ENCODE data around the gene MRPS18C. TPM values are rescaled to one million over a fixed set of nuclear protein-coding genes. Genes with fewer than 3 reads are reported as not detected.

MRPS18C gene
- total and polyA plus RNA-seq, 2 of the 4 experiments (the other 2 are of a cell fraction), result 8.6 to 12.2 TPM

DNA sequence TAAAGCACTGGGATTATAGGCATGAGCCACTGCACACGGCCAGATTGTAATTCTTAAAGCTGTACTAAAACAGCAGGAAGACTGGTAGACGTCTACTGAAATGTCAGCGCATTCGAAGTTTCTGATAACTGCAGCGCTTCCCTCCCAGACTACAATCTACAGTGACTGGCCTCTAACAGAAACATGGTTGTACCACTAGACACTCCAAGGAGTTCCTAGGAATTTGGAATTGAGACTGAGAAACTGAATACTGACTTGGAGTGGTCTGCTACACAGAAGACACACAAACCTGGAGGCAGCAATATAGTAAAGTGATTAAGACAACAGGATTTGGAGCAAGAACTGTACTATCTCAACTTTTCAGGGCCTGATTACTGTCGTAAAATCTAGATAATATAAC lies 1.2 kb upstream of the MRPS18C start:
- peaks cover 10 to 32% of the 10 kb centered on the region in 2 experiments for H3K79me1 ChIP-seq (ENCODE audit: low read depth in 1 of 2, low read length in 2 of 2)
- peaks cover 6% of the 10 kb centered on the region for H3K36me3 ChIP-seq (ENCODE audit: control insufficient read depth, insufficient read depth, low read length)
- peak overlapping the region; percentile 30 to 87; a peak in 2 of 4 replicates for H4K8ac ChIP-seq (ENCODE audit: low read depth in 2 of 2, low read length in 2 of 2)
- no peak overlapping the region for H2AK5ac ChIP-seq (ENCODE audit: low read depth, low read length)
- H2AK9ac ChIP-seq (replicated peaks; ENCODE audit: low read depth, low read length, poor library complexity), result peak overlapping the region; percentile 82
- TF ChIP-seq MAFK (IDR thresholded peaks at IDR 0.05; ENCODE audit: low read depth, low read length), result no peak
- no peak for TF ChIP-seq POLR2A (IDR thresholded peaks at IDR 0.05; ENCODE audit: low read depth, low read length)
- WGBS, 2 experiments (ENCODE audit: extremely low coverage in 2 of 2, insufficient read length in 1 of 2), result no CpG with 5 or more reads among the region's 6 CpGs
- no peak overlapping the region for H2BK20ac ChIP-seq (ENCODE audit: low read depth, low read length)
- no peak overlapping the region for H2BK120ac ChIP-seq (ENCODE audit: low read depth, low read length)
- no peak overlapping the region for H4K91ac ChIP-seq (ENCODE audit: insufficient read depth, low read depth, low read length)
- no peaks in the 10 kb centered on the region for H4K20me1 ChIP-seq (ENCODE audit: insufficient read depth, low read length)
- H3K56ac ChIP-seq (ENCODE audit: extremely low read depth, insufficient read depth, low read length), result peak overlapping the region; percentile 76; the same call in 1 of the 2 replicates
- H4K5ac ChIP-seq (ENCODE audit: low read depth, low read length), result no peak overlapping the region
- no peaks in the 10 kb centered on the region for H3K9me3 ChIP-seq (ENCODE audit: control insufficient read depth, insufficient read depth, low read length)
- BruUV-seq (replicated peaks), result no TSS peak
- no peak overlapping the region for H2BK5ac ChIP-seq (ENCODE audit: low read depth, low read length, poor library complexity, severe bottlenecking)
- peak overlapping the region; percentile 28 for H2AFZ ChIP-seq (replicated peaks; ENCODE audit: low read length, poor library complexity)
- peak overlapping the region; percentile 74 for H3K4me2 ChIP-seq (ENCODE audit: low read depth, low read length)
- in situ Hi-C loops (cut with MboI; ENCODE audit: low sequenced_read_pairs) (loop anchor here (10.0 kb wide), 1 partner anchor 170 kb away; the partner anchor contains the start of gene COQ2), dilution Hi-C loops (cut with HindIII; ENCODE audit: low sequenced_read_pairs, unreplicated experiment) (no loop called here), intact Hi-C loops (cut with micrococcal nuclease) (loop anchor here (1.0 to 10.0 kb wide), 4 partner anchors 92 to 990 kb away; partner anchors contain the start of gene COQ2)
- no peaks in the 10 kb centered on the region for H3K4me1 ChIP-seq (ENCODE audit: control insufficient read depth, insufficient read depth, low read length)
- no peak overlapping the region; the same call in 1 of the 2 replicates for H3K27ac ChIP-seq (ENCODE audit: insufficient read depth, low read length)
- peak overlapping the region; percentile 86; the same call in 1 of the 2 replicates for H3K9ac ChIP-seq (ENCODE audit: low read depth, low read length)
- peak overlapping the region; percentile 86; the same call in 1 of the 2 replicates for H3K14ac ChIP-seq (replicated peaks; ENCODE audit: low read depth, low read length)
- ChIA-PET CTCF (interaction anchor here (1.3 to 1.4 kb wide), 2 partner anchors 9 to 93 kb away, joined by 4 to 6 read pairs; no protein-coding TSS in a partner anchor), POLR2A (ENCODE audit: unreplicated experiment) (no interaction called here)
- DNase-seq (peak; percentile 8), ATAC-seq (ENCODE audit: low read depth) (no peak)
- H3K18ac ChIP-seq (ENCODE audit: low read depth, low read length), result no peak overlapping the region
- H2BK15ac ChIP-seq (ENCODE audit: low read depth, low read length), result no peak overlapping the region
- H3K23ac ChIP-seq (ENCODE audit: low read depth, low read length), result peak overlapping the region; percentile 46
- no peaks in the 10 kb centered on the region for H3K27me3 ChIP-seq (ENCODE audit: control insufficient read depth, insufficient read depth, low read length)
- H3K9me1 ChIP-seq (ENCODE audit: insufficient read depth, low read length), result no peaks in the 10 kb centered on the region
- peak overlapping the region; percentile 67 for H3K4me3 ChIP-seq (ENCODE audit: insufficient read depth, low read depth, low read length)
- no peak overlapping the region; the same call in 1 of the 2 replicates for H3K4ac ChIP-seq (ENCODE audit: low read depth, low read length)

Data from IMR-90 (cell line).